ENCODE data around the gene ZNF566. TPM values are rescaled to one million over a fixed set of nuclear protein-coding genes. Genes with fewer than 3 reads are reported as not detected.

The ZNF566 gene
- total and polyA plus RNA-seq, 3 donors from 2014 or later = 7.5 to 15.0 (median 12.1) TPM

Other genes starting within 250 kb of the ZNF566 start
- 1 to 10 TPM; 3.5 to 5.1 TPM for gene ZFP14, start 110.4 kb downstream of the ZNF566 start, total RNA-seq
- gene ZFP14, start 110.4 kb downstream of the ZNF566 start, polyA plus RNA-seq (ENCODE audit: insufficient read depth, low read depth, low replicate concordance) = 1.1 TPM
- gene ZFP82, start 70.9 kb downstream of the ZNF566 start, total RNA-seq = 1 to 10 TPM; 6.8 to 8.3 TPM
- gene ZFP82, start 70.9 kb downstream of the ZNF566 start, polyA plus RNA-seq (ENCODE audit: insufficient read depth, low read depth, low replicate concordance) = 6.5 TPM
- 10 to 100 TPM; 14.2 to 15.4 TPM for gene ZNF260, start 38.7 kb upstream of the ZNF566 start, total RNA-seq
- 5.7 TPM for gene ZNF260, start 38.7 kb upstream of the ZNF566 start, polyA plus RNA-seq (ENCODE audit: insufficient read depth, low read depth, low replicate concordance)
- 10 to 100 TPM; 20.3 to 20.5 TPM for gene ZNF529, start 83.7 kb upstream of the ZNF566 start, total RNA-seq
- 18.8 TPM for gene ZNF529, start 83.7 kb upstream of the ZNF566 start, polyA plus RNA-seq (ENCODE audit: insufficient read depth, low read depth, low replicate concordance)
- gene ZNF382, start 115.8 kb upstream of the ZNF566 start, total RNA-seq = 10 to 100 TPM; 21.7 to 26.8 TPM
- 5.9 TPM for gene ZNF382, start 115.8 kb upstream of the ZNF566 start, polyA plus RNA-seq (ENCODE audit: insufficient read depth, low read depth, low replicate concordance)
- 10 to 100 TPM; 10.2 to 12.8 TPM for gene ZNF461, start 177.3 kb upstream of the ZNF566 start, total RNA-seq
- gene ZNF461, start 177.3 kb upstream of the ZNF566 start, polyA plus RNA-seq (ENCODE audit: insufficient read depth, low read depth, low replicate concordance) = 13.0 TPM
- gene ZNF567, start 198.1 kb upstream of the ZNF566 start, total RNA-seq = 10 to 100 TPM in 1 of 2 donors, 1 to 10 TPM in 1; 9.8 to 17.0 TPM
- gene ZNF567, start 198.1 kb upstream of the ZNF566 start, polyA plus RNA-seq (ENCODE audit: insufficient read depth, low read depth, low replicate concordance) = 17.9 TPM

All from testis (tissue), 3 donors.